Fibroblast of the aortic adventitia (primary cell): ENCODE measurements around the gene FARP2. TPM values are rescaled to one million over a fixed set of nuclear protein-coding genes. Genes with fewer than 3 reads are reported as not detected.

ENCODE experiments used
- DNase-seq: peaks from one replicate; pipeline ENCODE4 v3.0.0-alpha.2; 2010; ENCODE audit warnings: low read depth
- H3K4me3 ChIP-seq: 2 replicates; pipeline ENCODE4 v1.5.1; 2011; ENCODE audit warnings: low read depth, mild to moderate bottlenecking, control low read depth, low read length, moderate library complexity
- total RNA-seq: library from RNA; depleted of rRNA; stranded (reverse); fragments of >200 nt; gene quantifications from 2 replicates; pipeline ENCODE4 v1.2.3, GENCODE V29; 2012; ENCODE audit warnings: low replicate concordance
- TF ChIP-seq, protein P1 (sequence below): IDR thresholded peaks from 2 replicates; pipeline ENCODE4 v1.5.1; 2011; ENCODE audit warnings: mild to moderate bottlenecking, low read length, control low read depth, inconsistent platforms; ENCODE audit not compliant: insufficient read depth

The FARP2 gene
- total RNA-seq, 1 donor: 41.0 TPM

DNA sequence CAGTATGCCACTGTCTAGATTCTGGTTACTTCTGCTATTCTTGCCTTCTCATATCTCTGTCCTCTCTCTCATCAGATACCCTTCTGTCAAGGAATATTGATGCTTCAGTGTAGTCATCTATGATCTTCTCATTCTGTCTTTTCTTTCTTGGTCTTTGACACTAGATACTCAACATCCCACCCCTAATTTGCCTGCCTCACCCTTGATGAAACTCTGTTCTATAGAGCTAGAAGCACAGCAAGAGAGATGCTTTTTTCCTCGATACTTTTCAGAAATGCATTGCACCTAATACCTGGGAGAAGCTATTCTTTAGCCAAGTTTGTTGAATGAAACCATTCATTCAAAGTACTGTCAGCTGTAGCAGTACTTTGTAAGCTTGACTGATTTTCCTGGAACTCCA, 30.8 kb upstream of the FARP2 start:
- DNase-seq: no peak
- H3K4me3 ChIP-seq: no peak overlapping the region
- TF ChIP-seq, protein P1, sequence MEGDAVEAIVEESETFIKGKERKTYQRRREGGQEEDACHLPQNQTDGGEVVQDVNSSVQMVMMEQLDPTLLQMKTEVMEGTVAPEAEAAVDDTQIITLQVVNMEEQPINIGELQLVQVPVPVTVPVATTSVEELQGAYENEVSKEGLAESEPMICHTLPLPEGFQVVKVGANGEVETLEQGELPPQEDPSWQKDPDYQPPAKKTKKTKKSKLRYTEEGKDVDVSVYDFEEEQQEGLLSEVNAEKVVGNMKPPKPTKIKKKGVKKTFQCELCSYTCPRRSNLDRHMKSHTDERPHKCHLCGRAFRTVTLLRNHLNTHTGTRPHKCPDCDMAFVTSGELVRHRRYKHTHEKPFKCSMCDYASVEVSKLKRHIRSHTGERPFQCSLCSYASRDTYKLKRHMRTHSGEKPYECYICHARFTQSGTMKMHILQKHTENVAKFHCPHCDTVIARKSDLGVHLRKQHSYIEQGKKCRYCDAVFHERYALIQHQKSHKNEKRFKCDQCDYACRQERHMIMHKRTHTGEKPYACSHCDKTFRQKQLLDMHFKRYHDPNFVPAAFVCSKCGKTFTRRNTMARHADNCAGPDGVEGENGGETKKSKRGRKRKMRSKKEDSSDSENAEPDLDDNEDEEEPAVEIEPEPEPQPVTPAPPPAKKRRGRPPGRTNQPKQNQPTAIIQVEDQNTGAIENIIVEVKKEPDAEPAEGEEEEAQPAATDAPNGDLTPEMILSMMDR: no peak

DNA sequence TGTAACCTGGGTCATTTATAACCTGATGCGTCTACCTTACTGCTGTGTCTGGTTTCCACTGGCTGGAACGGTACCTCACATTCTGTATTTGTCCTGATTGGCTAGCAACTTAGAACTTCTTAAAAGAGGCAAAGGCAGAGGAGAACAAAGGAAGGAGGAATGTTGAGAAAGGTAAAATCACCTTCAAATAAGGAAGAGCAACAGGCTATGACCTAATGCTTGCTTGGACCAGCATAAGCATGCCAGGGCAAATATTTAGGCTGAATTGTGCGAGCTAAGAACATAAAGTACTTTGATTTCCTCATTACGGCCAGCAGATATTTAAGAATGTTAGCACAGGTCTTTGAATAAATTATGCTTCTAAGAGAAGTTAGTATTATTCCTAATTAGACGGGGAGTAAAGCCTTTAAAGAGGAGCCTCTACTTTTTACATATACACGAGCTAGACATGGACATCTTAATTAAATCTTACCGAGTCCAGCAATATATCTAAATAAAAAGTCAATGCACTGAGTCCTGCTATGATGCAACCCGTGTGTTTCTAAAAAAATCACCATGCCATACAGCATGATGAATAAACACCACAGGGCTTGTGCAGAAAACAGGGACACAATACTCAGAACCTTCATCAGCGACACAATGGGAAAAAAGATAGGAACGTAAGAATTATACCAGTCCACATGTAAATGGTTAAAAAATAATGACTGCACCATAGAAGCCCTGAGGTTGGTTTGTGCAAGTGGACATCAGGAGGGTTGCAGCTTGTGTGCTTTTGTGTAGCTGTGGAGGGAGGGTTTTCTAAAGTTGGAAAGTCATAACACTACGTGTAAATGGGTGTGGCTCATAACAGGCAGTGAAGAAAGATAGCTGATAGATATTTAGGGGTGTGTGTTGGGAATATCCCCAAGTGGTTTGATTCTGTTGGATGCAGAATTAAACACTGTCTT, 26.1 kb upstream of the FARP2 start:
- H3K4me3 ChIP-seq: no peak overlapping the region
- DNase-seq: no peak
- TF ChIP-seq, protein P1: no peak

DNA sequence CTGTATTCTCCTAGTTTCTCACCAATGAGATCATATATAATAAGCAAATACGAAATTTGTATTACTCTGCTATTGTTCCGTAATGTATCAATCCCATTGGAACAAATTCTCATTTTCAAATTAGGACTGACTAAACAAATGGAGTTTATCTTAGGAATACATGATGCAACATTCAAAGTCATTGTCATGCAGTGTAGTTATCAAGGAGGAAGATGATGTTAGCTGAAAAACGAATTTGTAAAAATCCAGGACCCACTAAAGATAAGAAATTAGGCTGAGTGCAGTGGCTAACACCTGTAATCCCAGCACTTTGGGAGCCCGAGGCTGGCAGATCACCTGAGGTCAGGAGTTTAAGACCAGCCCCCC, 25.5 kb upstream of the FARP2 start:
- TF ChIP-seq, protein P1: no peak
- no peak overlapping the region for H3K4me3 ChIP-seq
- DNase-seq: no peak

DNA sequence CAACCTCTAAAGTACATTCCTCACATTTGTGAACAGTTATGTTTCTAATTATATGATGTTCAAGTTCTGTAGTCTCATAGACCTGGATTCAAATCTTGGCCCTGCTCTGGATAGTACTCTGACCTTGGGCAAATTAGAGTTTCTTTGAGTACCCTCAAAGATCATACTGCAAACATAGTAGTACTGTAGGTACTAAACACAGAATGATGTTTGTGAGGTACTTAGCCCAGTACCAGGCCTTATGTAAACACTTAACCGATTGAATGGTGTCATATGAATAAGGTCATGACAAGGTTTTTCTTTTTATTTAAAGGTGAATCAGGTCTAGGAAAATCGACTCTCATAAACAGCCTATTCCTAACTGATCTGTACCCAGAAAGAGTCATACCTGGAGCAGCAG, 21.3 kb upstream of the FARP2 start:
- TF ChIP-seq, protein P1: no peak
- DNase-seq: no peak
- no peak overlapping the region for H3K4me3 ChIP-seq

DNA sequence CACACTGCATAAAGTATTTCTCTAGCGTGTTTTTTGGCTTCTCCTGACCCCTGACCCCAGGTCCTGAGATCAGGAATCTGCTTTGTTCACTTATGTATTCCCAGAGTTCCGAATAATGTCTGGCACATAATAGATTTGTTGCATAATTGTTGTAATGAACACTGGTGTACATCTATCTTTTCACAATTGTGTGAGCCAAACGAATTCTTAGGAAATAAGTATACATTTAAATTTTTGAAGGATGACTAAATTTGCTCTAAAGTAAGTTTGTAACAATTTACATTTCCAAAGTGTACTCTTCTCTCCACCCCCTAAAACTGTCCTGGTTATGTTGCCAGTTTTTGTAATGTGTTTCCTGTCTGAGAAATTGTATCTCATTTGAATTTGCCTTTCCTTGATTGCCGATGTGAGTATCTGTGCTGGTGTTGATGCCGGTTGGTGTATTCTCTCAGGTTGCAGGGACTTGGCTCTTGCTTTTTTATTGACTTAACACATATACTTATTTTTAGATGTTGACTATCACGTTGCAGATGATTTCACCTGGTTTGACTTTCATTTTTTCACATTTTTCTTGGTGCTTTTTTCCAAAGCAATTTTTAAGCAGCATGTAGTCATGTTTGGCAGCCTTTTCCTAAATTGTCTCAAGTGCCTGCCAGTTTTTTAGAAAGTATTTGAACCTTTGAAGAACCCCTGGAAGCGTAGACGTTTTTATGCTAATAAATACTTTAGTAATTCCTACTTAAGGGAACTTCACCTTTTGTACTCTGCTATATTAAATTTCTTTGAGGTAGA, 16.1 kb upstream of the FARP2 start:
- no peak overlapping the region for H3K4me3 ChIP-seq
- peak; percentile 61 for DNase-seq
- TF ChIP-seq, protein P1: no peak

DNA sequence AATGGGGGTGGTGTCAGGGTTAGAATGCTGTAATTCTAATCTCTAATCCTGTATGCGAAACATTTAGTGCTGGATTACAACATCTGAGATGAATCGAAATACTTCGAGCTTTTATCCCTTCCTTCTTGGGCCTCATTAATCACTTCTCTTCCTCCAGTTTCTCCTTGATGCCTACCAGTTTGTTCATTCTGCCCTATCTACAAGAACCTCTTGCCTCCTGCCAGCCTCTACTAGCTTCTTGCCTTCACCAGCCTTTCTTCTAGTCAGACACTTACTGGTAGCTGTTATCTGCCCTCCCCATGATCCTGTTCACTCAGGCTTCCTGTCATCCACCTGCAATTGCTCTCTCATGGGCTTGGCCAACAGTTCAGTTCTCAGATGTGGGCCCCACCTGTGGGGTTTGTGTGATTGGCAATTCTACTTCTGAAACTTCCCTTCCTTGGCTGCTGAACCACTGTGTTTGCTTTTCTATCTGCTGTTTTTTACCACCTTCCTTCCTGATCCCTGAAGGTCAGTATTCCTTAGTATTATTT, 15.4 kb upstream of the FARP2 start:
- no peak overlapping the region for H3K4me3 ChIP-seq
- TF ChIP-seq, protein P1: no peak
- no peak for DNase-seq
